ENCODE measurements around the gene TSHZ2. TPM values are rescaled to one million over a fixed set of nuclear protein-coding genes. Genes with fewer than 3 reads are reported as not detected.

Gene TSHZ2
- total RNA-seq, 6 experiments from 2014 or later, result not detected

DNA sequence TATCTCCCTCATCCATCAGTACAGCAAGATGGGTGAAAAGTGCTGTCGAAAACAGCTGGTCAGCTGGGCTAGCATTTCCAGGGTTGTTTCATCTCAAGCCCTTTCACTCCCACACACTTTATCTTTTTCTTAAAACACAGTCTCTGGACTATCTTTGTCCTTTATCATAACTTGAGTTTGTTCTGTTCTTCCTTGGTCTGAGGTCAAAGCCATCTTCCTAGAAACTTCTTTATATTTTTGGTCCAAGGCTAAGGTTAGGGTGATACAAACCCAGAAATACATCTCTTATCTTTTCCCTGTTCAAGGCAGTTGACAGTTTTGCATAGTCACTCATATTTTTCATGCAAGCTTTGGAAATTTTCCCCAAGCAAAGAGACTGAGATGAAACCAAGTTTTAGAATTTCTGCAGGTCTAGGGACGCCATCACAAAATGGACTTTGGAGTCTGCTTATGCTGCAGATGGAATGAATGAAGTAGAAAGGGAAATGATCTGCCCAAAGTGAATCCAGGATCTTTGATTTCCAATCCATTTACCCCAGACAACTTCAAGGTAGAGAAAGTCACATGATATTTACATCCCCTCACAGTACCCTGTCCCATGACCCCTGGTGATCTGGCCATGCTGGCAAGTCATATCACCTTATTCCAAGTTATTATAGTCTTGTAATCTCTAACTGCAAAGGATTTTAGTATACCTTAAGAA, 324.4 kb downstream of the TSHZ2 start:
- H3K4me3 Mint-ChIP-seq, result no peak overlapping the region
- TF ChIP-seq, protein P1, sequence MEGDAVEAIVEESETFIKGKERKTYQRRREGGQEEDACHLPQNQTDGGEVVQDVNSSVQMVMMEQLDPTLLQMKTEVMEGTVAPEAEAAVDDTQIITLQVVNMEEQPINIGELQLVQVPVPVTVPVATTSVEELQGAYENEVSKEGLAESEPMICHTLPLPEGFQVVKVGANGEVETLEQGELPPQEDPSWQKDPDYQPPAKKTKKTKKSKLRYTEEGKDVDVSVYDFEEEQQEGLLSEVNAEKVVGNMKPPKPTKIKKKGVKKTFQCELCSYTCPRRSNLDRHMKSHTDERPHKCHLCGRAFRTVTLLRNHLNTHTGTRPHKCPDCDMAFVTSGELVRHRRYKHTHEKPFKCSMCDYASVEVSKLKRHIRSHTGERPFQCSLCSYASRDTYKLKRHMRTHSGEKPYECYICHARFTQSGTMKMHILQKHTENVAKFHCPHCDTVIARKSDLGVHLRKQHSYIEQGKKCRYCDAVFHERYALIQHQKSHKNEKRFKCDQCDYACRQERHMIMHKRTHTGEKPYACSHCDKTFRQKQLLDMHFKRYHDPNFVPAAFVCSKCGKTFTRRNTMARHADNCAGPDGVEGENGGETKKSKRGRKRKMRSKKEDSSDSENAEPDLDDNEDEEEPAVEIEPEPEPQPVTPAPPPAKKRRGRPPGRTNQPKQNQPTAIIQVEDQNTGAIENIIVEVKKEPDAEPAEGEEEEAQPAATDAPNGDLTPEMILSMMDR (IDR thresholded peaks at IDR 0.05), result no peak
- H3K9me3 Mint-ChIP-seq, result peaks cover 8% of the 10 kb centered on the region
- no peaks in the 10 kb centered on the region; the same call in 1 of the 2 replicates for H3K27me3 Mint-ChIP-seq (ENCODE audit: insufficient read depth)
- no peaks in the 10 kb centered on the region for H3K4me1 Mint-ChIP-seq (ENCODE audit: low read depth)
- no peak overlapping the region for H3K27ac Mint-ChIP-seq
- DNase-seq, result no peak
- no peaks in the 10 kb centered on the region for H3K36me3 Mint-ChIP-seq (ENCODE audit: low read depth)

DNA sequence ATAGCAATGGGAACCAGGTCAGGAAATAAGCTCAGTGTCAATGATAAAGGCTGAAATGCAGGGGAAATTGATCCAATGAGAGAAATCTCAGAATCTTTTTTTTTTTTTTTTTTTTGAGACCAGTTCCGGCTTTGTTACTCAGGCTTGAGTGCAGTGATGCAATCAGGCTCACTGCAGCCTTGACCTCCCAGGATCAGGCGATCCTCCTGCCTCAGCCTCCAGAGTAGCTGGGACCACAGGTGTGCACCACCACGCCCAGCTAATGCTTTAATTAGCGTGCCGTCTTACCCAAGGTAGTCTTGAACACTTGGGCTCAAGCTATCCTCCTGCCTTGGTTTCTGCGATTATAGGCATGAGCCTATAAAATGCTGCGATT, 325.0 kb downstream of the TSHZ2 start:
- no peaks in the 10 kb centered on the region; the same call in 1 of the 2 replicates for H3K27me3 Mint-ChIP-seq (ENCODE audit: insufficient read depth)
- no peak overlapping the region for H3K4me3 Mint-ChIP-seq
- DNase-seq, result no peak
- no peak overlapping the region for H3K27ac Mint-ChIP-seq
- TF ChIP-seq, protein P1 (IDR thresholded peaks at IDR 0.05), result no peak
- H3K36me3 Mint-ChIP-seq (ENCODE audit: low read depth), result no peaks in the 10 kb centered on the region
- peaks cover 8% of the 10 kb centered on the region for H3K9me3 Mint-ChIP-seq
- no peaks in the 10 kb centered on the region for H3K4me1 Mint-ChIP-seq (ENCODE audit: low read depth)

DNA sequence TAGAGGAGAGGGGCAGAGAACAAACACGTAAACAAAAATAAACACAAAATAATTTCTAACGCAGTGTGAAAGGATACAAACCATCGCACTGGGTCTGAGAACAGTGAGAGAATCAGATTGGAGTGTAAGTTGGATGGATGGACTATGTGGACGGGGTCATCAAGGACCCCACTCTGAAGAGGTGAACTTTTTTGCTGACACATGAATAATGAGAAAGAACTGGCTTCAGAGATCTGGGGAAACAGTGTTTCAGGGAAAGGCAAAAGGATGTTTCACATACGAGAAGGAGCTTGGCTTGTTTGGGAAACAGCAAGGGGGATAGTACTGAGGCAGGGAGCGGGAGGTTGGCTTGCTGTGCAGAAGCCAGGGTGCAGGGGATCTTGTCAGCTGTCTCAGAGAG, 326.1 kb downstream of the TSHZ2 start:
- Mint-ChIP-seq H3K27ac (no peak overlapping the region), H3K4me3 (no peak overlapping the region; the same call in 1 of the 2 replicates), H3K4me1 (ENCODE audit: low read depth) (no peaks in the 10 kb centered on the region), H3K9me3 (peaks cover 8% of the 10 kb centered on the region), H3K27me3 (ENCODE audit: insufficient read depth) (no peaks in the 10 kb centered on the region; the same call in 1 of the 2 replicates), H3K36me3 (ENCODE audit: low read depth) (no peaks in the 10 kb centered on the region)
- no peak for DNase-seq
- TF ChIP-seq, protein P1 (IDR thresholded peaks at IDR 0.05), result no peak

DNA sequence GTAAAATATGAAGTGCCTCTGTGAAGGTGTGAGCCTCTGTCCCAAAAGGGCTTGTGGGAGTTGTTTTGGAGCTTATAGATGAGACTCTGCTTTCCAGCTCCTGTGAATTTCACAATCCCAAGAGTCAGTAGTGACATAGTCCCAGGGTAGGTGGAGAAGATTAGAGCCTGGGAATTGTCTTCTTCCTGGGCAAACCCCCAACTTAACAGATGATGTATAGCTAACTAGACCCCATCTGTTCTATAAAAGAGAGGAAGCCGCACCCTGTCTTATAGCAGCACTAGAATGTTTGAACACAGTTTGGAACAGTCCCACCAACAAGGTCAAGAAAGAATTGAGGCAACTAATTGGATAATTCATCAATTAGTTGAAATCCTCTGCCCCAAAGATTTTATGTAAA, 326.8 kb downstream of the TSHZ2 start:
- no peak for DNase-seq
- Mint-ChIP-seq H3K4me1 (ENCODE audit: low read depth) (no peaks in the 10 kb centered on the region), H3K9me3 (peaks cover 8% of the 10 kb centered on the region), H3K36me3 (ENCODE audit: low read depth) (no peaks in the 10 kb centered on the region), H3K27ac (no peak overlapping the region), H3K4me3 (no peak overlapping the region), H3K27me3 (ENCODE audit: insufficient read depth) (no peaks in the 10 kb centered on the region; the same call in 1 of the 2 replicates)
- TF ChIP-seq, protein P1 (IDR thresholded peaks at IDR 0.05), result no peak

DNA sequence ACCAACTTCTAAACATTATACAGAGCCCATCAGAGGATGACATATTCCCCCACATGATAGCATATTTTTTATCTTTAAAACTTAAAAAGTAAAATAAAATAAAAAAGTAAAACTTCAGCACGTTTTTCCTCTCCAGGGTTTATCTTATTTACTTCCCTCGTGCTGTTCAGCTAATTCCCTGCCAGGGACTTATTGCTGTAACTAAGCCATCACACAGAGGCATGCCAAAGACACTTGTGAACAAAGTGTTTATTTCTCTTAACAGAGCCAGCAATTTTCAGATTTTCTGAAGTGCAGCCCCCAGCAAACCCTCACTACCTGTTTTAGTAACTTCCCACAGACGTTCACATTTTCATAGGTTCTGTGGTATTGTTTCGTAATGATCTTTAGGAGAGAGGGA, 327.7 kb downstream of the TSHZ2 start:
- no peaks in the 10 kb centered on the region for H3K36me3 Mint-ChIP-seq (ENCODE audit: low read depth)
- TF ChIP-seq, protein P1 (IDR thresholded peaks at IDR 0.05), result no peak
- H3K9me3 Mint-ChIP-seq, result peaks cover 8% of the 10 kb centered on the region
- no peak for DNase-seq
- no peaks in the 10 kb centered on the region; the same call in 1 of the 2 replicates for H3K27me3 Mint-ChIP-seq (ENCODE audit: insufficient read depth)
- no peak overlapping the region for H3K27ac Mint-ChIP-seq
- H3K4me3 Mint-ChIP-seq, result no peak overlapping the region
- H3K4me1 Mint-ChIP-seq (ENCODE audit: low read depth), result no peaks in the 10 kb centered on the region
